Prostate gland (tissue), 2 donors: ENCODE measurements around the gene KAT8.

Experiments used
- POLR2A ChIP-seq: fragments of 450-650 bp; IDR thresholded peaks from one replicate; pipeline ENCODE4 v1.6.1; 2016; ENCODE audit warnings: antibody characterized with exemption, mild to moderate bottlenecking
- TF ChIP-seq, protein P1 (sequence below), 4 experiments: fragments of 200-600 bp in 2 of 4; fragments of 450-650 bp in 2 of 4; sonication (generic) in 2 of 4; IDR thresholded peaks; 1 replicate in 3 of 4; 2 replicates in 1 of 4; pipeline ENCODE4 v1.5.1; 2016 to 2019; ENCODE audit warnings: antibody characterized with exemption in 4 of 4, mild to moderate bottlenecking in 2 of 4, moderate library complexity in 2 of 4

DNA sequence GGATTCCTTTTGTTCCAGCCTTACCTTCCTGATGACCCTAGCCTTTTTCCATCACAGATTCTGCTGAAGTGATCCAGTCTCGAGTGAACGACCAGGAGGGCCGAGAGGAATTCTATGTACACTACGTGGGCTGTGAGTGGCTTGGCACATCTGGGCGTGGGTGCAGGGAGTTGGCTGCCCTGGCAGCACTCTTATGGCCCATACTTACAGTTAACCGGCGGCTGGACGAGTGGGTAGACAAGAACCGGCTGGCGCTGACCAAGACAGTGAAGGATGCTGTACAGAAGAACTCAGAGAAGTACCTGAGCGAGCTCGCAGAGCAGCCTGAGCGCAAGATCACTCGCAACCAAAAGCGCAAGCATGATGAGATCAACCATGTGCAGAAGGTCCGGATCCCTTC, 2.7 kb downstream of the KAT8 start:
- TF ChIP-seq, protein P1, sequence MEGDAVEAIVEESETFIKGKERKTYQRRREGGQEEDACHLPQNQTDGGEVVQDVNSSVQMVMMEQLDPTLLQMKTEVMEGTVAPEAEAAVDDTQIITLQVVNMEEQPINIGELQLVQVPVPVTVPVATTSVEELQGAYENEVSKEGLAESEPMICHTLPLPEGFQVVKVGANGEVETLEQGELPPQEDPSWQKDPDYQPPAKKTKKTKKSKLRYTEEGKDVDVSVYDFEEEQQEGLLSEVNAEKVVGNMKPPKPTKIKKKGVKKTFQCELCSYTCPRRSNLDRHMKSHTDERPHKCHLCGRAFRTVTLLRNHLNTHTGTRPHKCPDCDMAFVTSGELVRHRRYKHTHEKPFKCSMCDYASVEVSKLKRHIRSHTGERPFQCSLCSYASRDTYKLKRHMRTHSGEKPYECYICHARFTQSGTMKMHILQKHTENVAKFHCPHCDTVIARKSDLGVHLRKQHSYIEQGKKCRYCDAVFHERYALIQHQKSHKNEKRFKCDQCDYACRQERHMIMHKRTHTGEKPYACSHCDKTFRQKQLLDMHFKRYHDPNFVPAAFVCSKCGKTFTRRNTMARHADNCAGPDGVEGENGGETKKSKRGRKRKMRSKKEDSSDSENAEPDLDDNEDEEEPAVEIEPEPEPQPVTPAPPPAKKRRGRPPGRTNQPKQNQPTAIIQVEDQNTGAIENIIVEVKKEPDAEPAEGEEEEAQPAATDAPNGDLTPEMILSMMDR (IDR thresholded peaks at IDR 0.05) = no peak
- TF ChIP-seq POLR2A = no peak
